Bronchus fibroblast of lung (primary cell): ENCODE data around the gene NDUFB2. TPM values are rescaled to one million over a fixed set of nuclear protein-coding genes. Genes with fewer than 3 reads are reported as not detected.

Experiments
- total RNA-seq: library from RNA; depleted of rRNA; stranded (reverse); fragments of >200 nt; gene quantifications from 2 replicates; pipeline ENCODE4 v1.2.3, GENCODE V29; 2015

Gene NDUFB2
- total RNA-seq = 412 and 426 TPM in 2 replicates

DNA sequence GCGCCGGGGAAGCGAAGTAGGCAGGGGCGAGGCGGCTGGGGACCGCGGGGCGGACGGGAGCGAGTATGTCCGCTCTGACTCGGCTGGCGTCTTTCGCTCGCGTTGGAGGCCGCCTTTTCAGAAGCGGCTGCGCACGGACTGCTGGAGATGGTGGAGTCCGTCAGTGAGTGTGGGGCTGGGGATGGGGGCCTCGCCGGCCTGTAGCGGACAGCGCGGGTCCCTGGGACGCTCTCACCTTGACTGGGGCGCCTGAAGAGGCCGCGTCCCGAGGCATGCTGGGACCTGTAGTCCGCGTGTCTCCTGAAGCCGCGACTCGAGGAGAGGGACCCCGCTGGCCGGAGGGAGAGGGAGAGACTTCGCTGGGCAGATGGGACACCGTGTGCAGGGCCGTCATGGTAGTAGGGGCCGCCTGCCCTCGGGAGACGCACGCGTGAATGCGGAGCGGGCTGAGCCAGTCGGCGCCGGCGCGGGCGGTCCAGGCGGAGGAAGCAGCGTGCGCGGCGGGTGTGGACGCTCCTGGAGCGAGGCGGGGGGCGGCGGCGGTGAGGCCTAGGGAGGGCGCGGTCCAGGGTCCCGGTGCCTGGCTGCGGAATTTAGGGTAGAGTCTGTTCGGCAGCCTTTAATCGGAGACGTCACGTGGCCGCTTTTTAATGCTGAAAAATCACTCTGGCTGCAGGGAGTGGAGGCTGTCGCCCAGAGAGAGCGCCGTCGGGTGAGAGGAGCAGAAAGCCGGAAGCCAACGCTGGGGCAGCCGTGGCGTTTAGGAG, at the start of gene NDUFB2:
Gene NDUFB2, plus strand, starts transcription at position 29 of the 767 bp plus-strand sequence. Its CDS starts 37 bp downstream, at position 66.

DNA sequence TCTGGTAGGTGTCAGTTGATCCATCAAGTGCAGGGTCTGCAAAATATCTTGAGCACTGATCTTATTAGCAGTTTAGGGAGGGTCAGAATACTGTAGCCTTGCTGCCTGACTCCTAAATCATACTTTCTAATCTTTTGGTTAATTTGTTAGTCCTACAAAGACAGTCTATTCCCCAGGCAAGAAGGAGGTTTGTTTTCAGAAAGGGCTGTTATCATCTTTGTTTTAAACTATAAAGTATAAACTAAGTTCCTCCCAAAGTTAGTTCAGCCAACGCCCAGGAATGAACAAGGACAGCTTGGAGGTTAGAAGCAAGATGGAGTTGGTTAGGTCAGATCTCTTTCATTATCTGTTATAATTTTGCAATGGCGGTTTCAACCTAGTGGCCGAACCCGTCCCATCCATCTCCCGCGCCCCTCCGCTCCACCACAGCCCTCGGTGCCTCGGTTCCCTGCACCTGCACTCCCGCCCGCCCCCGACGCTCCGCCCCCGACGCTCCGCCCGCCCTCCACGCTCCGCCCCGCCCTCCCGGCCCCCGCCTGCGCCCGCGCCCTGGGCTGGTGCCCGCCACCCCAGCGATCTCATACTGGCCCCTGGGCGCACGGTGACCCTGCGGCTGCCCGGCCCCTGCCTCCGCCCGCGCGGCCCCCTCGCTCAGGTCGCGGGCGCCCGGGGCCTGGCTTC, 24.0 kb upstream of the NDUFB2 start, which contains the start of gene ADCK2:
Gene ADCK2, plus strand, starts transcription at position 564 of the 681 bp plus-strand sequence. CDS start 386 bp downstream, outside the sequence.

Other genes starting within 250 kb of the NDUFB2 start
- 38.4 and 38.7 TPM in 2 replicates for gene MKRN1, start 217.2 kb upstream of the NDUFB2 start, total RNA-seq
- 3.2 and 4.3 TPM in 2 replicates for gene DENND2A, start 55.9 kb upstream of the NDUFB2 start, total RNA-seq
- gene ADCK2, start 23.8 kb upstream of the NDUFB2 start, total RNA-seq = 14.4 and 16.1 TPM in 2 replicates
- 5.4 and 7.9 TPM in 2 replicates for gene BRAF, start 228.2 kb downstream of the NDUFB2 start, total RNA-seq